ENCODE results near the gene LCP2. TPM values are rescaled to one million over a fixed set of nuclear protein-coding genes. Genes with fewer than 3 reads are reported as not detected.

Gene LCP2
- total RNA-seq, 1 experiment from 2014 or later, result 0.61 TPM

- intact Hi-C loops (cut with micrococcal nuclease), result no loop called here
- no peak overlapping the region for H3K4me2 ChIP-seq (ENCODE audit: low read length)
- no peaks in the 10 kb centered on the region for H3K4me1 ChIP-seq (ENCODE audit: control insufficient read depth in 1 of 2, insufficient read depth in 2 of 2, low read length in 2 of 2)
- H3K36me3 ChIP-seq (ENCODE audit: control insufficient read depth in 1 of 2, insufficient read depth in 2 of 2, low read length in 2 of 2), result no peaks in the 10 kb centered on the region
- POLR2A ChIA-PET, result no interaction called here
- no peaks in the 10 kb centered on the region for H3K9me2 ChIP-seq (ENCODE audit: insufficient read depth)
- RAD21 ChIA-PET (ENCODE audit: low non-redundant PET in 1 of 2, low total read pairs in 2 of 2, uncharacterized antibody in 2 of 2, unreplicated experiment in 2 of 2), result no interaction called here
- H3K9me3 ChIP-seq (ENCODE audit: control insufficient read depth in 1 of 2, insufficient read depth in 1 of 2, low read depth in 1 of 2, low read length in 2 of 2), result no peaks in the 10 kb centered on the region
- CTCF ChIA-PET, result no interaction called here
- no peaks in the 10 kb centered on the region for H3K79me2 ChIP-seq (ENCODE audit: insufficient read depth, low read length)
- H3K27me3 ChIP-seq (ENCODE audit: insufficient read depth, low read length), result peaks cover 67% of the 10 kb centered on the region
- BruUV-seq (replicated peaks), result no TSS peak
- TF ChIP-seq EGR1 (IDR thresholded peaks at IDR 0.05; ENCODE audit: low read depth) (no peak), ELF1 (IDR thresholded peaks at IDR 0.05; ENCODE audit: borderline replicate concordance, low read depth) (no peak), ZNF274 (IDR thresholded peaks at IDR 0.05; ENCODE audit: low read depth, low read length) (no peak), ZFX (IDR thresholded peaks at IDR 0.05) (no peak), ATF3 (IDR thresholded peaks at IDR 0.05) (no peak), POLR2A (IDR thresholded peaks at IDR 0.05; ENCODE audit: borderline replicate concordance, extremely low read depth, insufficient read depth, insufficient read length) (no peak), RAD21 (IDR thresholded peaks at IDR 0.05; ENCODE audit: low read depth) (no peak), EZH2 (IDR thresholded peaks at IDR 0.05) (no peak), REST (IDR thresholded peaks at IDR 0.05; ENCODE audit: low read depth) (no peak), TCF7L2 (IDR thresholded peaks at IDR 0.05; ENCODE audit: borderline replicate concordance, extremely low read depth, insufficient read depth, insufficient read length) (no peak), EZH2phosphoT487 (IDR thresholded peaks at IDR 0.05; ENCODE audit: borderline replicate concordance) (no peak), YY1 (IDR thresholded peaks at IDR 0.05; ENCODE audit: extremely low read depth, insufficient replicate concordance, low read depth, low read length) (no peak), MAX (IDR thresholded peaks at IDR 0.05) (no peak)
- H3K4me3 ChIP-seq (replicated peaks in 1 of 2; ENCODE audit: low read depth in 1 of 2, low read length in 2 of 2), result no peak overlapping the region
- H4K20me1 ChIP-seq (ENCODE audit: insufficient read depth), result no peaks in the 10 kb centered on the region
- H2AFZ ChIP-seq (ENCODE audit: low read depth, low read length, poor library complexity, severe bottlenecking), result no peak overlapping the region
- DNase-seq (ENCODE audit: low read depth, low spot score) (no peak), ATAC-seq (no peak)
- H3K27ac ChIP-seq (ENCODE audit: low read depth, low read length), result no peak overlapping the region
- no peak overlapping the region for H3K9ac ChIP-seq (ENCODE audit: low read length)
Measured at GRCh38 chr5:170202117-170202516, 95.5 kb downstream of the LCP2 start.
